NCI-H345 (cell line): Measurements from ENCODE around the gene SEC14L5.
"Not testable (repeated sequence)": the region's sequence is repeated elsewhere in the genome, so short reads cannot be mapped to it uniquely, and the experiment has no call there.

Experiments used
- DNase-seq: peaks from one replicate; lab custom pipeline; 2025; lab: John Stamatoyannopoulos, UW

Gene SEC14L5

DNA sequence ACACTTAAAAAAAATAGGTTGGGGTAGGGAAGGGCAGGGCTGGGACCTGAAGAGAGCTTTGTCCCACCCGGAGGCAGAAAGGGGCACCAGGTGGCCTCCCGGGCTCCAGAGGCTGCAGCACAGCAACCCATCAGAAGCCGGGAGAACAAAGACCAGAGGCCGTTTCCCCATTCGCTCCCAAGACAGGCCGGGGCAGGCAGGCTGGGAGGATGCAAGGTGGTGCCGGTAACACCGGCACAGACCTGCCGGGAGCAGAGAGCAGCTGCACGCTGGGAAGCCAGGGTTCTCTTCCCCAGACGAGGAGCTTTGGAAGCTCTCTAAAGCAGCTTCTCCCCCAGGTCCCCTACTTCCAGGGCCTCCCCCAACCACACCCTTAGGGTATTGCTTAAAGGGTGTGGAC is 26.7 kb upstream of the SEC14L5 start:
- DNase-seq = no peak

DNA sequence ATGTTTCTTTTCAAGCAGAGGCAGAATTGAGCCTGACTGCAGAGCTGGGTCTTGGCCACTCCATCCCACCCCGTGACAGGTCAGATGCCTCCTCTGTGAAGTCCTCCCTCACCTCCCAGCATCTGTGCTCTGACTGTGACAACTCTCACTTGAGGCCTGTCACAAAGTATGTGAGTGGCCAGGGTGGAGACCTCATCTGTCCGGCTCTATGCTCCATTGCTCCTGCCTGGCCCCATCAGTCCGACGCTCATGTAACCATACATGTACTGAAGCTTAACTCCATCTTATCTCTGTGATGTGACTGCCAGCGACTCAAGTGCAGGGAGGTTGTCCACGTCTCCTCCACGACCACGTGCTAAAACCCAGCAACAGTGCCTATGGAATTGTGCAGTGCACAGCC is 24.7 kb upstream of the SEC14L5 start:
- no peak for DNase-seq

DNA sequence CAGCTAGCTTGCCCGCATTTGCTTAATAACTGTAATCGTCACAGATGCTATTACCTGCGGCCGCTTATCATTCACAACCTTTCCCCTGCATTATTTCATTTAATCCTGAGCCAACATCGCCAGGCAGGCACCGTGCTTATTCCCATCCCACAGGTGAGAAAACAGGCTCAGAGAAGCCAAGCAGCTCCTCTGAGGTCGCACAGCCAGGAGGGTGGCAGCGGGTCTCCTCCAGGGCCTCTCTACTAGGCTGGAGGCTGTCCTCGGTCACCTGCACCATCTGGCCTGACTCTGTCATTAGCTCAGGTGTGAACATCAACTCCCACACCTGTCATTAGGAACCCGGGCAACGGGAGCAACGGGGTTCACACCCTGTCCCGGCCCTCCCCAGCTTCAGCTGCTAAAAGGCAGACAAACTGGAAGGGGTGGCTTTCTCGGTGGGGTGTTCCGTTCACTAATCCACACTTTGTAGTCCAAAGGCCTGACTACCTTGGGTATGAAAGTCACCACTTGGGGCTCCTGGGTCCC is 24.2 kb upstream of the SEC14L5 start:
- no peak for DNase-seq

DNA sequence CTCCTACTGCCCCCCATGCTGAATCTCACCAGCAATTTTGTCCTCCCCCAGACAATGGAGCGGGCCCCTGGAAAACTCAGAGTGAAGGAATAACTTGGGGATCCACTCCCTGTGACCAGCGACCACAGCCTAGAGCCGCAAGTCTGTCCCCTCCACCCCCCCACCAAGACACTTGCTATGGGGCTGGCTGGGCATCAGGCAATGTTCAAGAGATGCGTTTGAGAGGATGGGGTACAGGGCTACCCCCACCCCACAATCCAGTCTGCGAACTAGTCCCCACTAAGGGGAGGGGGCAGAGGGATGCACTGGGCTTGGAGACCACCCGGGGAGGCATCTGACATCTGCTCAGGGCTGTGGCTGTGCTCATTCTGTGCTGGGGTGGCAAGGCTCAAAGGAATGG is 23.5 kb upstream of the SEC14L5 start:
- DNase-seq = no peak

DNA sequence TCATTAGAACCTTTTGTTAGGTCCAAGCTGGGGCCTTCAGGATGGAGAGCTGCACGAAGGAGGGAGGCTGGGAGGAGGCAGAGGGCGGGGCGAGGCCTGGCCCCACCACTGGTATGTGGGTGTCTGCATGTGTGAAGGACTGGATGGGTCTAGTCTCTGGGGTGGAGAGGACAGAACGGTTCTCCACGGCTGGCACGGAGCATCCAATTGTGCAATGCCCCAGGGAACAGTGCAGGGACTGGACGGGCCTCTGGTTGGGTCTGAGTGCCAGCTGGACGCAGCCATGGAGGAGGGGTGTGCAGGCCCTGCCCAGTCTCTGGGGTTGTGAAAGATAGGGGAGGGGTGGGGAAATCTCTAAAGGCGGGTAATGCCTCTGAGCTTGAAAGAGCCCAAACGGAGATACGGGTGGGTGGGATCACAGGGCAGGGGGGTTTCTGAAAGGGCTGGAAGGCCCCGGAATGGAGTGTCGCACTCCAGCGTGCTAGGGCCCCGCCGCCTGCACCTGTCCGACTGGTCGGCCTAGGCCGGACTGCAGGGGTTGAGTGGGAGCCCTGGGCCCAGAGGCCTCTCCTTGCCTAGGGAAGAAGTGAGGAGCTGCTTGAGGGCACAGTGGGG is 22.8 kb upstream of the SEC14L5 start:
- DNase-seq = no peak

DNA sequence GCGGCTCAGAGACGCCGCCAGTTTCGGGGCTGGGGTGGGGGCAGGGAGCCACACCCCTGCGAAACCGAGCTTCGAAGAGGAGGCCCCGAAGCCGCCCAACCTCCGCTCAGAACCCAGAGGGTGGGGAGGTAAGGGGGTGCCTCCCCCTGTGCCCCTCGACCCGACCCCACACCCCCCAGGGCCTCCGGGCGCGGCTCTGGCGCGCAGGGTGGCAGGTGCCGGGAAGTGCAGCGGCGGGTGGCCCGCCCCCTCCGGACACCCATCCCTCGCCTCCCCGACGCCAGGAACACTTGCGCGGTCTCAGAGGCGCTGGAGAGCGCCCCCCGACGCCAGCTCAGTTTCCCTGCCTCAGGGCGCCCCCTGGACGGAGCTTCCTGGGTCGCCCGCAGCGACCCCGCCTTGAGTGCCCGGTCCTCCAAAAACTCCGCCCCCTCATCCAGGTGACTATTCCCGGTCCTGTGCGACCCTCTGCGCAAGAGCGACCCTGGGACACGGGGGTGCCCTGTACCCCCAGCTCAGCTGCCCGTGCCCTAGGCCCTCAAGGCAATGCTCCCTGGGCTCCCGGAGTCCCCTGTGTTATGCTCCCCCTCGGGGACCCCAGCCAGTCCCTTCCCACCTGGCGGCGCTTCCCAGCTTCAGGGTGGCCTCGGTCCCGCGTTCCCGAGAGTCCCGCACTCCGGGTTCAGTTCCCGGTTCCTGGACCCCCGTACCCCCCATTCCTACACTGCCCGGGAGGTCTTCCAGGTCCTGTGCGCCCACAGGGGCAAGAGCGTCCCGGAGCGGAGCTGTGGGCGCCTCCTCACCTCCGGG is 21.7 kb upstream of the SEC14L5 start:
- peak; percentile 58 for DNase-seq

DNA sequence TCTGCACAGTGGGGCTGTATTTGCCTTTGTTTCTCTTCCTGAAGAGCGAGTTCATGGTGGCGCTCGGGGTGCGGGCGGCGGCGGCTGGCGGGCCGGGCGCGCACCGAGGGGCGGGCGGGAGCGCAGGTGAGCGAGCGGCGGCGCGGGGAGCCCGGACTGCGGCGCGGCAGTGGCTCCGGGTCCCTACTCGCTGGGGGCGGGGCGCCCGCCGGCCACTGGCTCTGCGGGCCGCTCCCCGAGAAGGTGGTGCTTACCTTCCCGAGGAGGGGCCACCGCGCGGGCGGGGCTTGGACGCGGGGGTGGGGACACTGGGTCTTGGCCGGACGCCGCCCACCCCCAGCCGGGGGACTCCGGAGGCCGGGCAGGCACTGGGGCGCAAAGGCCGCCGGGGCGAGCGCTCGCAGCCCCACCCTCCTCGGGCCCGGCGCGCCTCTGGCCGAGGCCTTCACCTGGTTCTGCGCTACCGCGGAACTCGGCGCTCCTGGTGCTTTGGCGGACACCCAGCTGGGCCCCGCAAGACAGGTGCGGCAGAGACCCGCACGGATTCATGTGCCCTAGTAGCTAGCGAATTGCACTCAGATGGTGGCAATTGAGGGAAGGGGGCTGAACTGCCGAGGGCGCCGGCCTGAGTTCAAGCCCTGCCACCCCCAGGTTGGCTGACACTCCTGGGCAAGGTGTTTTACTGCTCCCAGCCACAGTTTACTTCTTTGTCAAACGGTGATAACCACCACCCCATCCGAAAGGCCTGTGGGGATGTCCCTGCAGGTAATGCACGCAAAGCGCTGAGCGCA is 20.9 kb upstream of the SEC14L5 start, which contains the start of gene PPL:
Gene PPL (minus strand): TSS at position 158 of the 791 bp plus-strand sequence. CDS start 103 bp downstream, at position 55.
- DNase-seq = peak; percentile 93

DNA sequence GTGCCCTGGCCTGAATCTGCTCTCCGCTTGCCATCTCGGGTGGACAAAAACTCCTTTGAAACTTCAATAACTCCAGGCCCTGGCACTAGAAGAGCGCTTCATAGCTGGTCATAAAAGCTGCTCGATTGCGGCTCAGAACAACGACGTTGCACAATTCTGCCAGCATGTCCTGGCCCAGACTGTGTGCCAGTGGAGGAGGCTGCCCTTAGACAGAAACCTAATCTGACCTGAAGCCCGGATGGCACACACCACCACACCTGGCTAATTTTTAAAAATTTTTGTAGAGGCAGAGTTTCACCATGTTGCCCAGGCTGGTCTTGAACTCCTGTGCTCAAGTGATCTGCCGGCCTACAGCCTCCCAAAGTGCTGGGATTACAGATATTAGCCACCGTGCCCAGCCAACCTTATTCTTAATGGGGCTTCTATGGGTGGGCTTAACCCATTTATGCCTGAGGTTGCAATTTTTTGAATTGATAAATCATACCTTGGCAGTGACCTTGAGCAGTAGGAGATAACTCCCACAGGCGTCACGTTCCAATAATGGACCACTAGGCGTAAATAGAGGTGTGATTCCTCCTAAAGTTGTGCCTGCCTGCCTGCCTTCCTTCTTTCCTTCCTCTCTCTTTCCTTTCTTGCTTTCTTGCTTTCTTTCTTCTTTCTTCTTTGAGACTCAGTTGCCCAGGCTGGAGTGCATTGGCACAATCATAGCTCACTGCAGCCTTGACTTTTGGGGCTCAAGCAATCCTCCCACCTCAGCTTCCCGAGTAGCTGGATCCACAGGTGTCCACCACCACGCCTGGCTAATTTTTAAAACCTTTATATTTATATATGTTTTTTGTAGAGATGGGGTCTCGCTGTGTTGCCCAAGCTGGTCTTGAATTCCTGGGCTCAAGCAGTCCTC is 20.1 kb upstream of the SEC14L5 start:
- DNase-seq = no peak

DNA sequence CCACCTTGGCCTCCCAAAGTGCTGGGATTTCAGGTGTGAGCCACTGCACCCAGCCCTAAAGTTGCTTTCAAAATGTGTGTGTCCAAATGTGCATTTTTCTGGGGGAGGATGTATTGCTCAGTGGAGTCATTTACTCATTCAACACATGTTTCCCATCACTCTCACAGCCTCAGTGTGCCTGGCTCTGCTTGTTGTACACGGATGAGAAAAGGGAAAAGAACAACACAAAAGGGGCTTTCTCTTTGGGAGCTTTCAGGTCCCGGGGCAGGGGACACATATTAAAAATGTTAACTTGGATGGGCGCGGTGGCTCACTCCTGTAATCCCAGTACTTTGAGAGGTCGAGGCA is 19.5 kb upstream of the SEC14L5 start:
- no peak for DNase-seq

DNA sequence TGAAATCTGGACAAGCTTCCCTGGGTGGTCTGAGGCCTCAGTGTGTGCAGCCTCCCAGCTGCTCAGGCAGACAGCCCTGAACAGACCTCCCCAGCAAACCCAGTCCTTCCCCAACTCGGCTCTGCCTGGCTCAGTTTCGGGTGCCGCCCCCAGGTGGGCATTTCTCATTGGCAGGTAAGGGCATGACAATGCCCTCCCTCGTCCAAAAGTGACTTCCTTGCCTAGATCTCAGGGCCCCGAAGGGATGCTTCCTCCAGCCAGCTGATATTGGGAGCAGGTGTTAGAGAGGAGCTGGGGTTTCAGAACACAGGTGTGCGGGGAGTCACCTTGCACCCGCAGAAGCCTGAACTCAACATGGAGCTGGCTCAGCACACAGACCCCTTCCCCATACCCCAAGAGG is 17.4 kb upstream of the SEC14L5 start:
- no peak for DNase-seq

DNA sequence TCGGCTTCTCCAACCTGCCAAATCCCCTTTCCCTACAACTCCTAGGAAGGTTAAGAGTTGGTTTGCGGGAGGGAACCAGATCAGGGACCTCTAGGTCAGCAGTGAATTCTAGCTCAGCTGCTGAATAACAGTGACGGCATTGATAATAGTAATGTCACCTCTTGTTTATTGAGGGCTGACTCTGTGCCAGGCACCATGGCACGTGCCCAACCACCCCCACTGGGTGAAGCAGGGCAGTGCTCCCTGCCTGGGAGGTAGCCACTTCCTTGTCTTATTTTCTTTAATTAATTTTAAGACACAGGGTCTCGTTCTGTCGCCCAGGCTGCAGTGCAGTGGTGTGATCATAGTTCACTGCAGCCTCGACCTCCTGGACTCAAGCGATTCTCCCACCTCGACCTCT is 15.6 kb upstream of the SEC14L5 start:
- DNase-seq = no peak

DNA sequence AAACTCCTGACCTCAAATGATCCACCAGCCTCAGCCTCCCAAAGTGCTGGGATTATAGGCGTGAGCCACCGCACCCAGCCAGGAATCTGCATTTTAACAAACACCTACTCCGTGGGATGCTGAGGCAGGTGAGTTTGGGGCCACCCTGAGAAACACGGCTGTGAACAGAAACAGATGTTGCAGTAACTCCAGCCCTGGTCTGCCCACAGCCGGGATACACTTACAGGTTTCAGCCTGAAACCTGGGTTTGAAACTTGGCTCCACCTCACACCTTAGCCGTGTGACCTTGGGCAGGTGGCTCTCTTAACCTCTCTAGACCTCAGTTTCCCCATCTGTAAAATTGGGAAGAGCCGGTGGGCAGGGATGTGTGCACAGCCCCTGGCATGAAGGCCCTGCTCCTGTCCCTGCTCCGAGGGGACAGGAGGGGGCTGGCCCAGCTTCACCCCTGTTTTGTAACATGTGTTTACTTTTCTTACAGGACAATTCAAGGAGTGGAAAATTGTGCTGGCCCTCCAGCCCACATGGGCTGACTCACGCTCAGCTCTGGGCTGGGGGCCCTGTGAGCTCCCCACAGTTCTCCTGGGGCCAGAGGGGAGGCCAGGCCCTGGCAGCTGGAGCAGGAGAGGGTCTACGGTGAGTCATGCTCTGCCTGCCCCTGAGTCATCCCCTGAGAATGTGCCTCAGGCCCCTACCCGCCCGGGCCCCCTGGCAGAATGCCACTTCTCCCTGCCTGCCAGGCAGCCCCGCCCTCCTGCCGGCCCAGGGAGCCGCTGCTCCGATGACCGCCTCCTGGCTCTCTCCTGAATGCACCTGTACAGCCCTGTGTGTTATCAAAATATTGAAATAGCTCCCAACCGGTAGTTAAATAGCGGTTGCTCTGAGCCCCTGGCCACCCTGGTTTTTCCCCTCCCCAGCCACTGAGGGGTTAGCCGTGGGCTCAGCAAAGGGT is 13.5 kb upstream of the SEC14L5 start:
- DNase-seq = peak; percentile 96

DNA sequence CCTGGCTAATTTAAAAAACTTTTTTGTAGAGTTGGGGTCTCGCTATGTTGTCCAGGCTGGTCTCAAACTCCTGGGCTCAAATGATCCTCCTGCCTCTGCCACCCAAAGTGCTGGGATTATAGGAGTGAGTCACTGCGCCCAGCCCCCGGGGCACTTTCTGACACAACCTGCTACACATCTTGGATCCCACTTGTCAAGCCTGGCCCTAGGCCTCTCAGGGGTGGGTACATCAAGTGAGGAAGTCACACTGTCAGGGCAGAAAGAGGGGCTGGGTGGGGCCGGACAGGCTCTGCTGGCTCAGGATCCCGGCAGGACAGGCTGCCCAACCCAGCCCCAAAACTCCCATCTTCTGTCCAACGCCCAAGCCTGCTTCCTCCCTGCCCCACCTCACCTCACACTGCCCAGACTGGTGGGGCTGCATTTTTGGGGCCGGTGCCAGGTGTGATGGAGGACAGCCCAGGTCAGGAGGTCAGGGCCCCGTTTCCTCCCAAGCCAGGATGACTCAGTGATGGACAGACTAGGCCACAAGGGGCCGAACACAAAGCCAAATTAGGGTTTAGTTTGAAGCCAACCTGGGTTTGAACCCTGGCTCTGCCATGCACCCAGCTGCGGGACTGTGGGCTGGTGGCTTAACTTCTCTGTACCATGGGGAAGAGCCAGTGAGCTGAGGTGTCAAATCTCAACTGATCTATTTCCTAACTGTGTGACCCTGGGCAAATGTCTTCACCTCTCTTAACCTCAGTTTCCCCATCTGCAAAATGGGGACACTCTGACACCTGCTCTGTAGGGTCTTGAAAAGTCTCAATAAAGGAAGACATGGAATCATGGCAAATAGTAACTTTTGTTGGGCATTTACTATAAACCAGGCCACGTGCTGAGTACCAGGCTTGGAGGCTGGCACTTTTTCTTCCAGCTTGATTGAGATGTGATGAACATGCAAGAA is 12.3 kb upstream of the SEC14L5 start:
- DNase-seq = no peak

DNA sequence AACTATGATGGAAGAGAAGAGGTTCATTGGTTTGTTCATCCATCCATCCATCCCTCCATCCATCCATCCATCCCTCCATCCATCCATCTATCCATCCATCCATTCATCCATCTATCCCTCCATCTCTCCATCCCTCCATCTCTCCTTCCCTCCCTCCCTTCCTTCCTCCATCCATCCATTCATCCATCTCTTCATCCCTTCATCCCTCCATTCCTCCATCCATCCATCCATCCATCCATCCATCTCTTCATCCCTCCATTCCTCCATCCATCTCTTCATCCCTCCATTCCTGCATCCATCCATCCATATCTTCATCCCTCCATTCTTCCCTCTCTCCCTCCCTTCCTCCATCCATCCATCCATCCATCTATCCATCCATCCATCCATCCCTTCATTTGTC is 11.2 kb upstream of the SEC14L5 start:
- no peak for DNase-seq

DNA sequence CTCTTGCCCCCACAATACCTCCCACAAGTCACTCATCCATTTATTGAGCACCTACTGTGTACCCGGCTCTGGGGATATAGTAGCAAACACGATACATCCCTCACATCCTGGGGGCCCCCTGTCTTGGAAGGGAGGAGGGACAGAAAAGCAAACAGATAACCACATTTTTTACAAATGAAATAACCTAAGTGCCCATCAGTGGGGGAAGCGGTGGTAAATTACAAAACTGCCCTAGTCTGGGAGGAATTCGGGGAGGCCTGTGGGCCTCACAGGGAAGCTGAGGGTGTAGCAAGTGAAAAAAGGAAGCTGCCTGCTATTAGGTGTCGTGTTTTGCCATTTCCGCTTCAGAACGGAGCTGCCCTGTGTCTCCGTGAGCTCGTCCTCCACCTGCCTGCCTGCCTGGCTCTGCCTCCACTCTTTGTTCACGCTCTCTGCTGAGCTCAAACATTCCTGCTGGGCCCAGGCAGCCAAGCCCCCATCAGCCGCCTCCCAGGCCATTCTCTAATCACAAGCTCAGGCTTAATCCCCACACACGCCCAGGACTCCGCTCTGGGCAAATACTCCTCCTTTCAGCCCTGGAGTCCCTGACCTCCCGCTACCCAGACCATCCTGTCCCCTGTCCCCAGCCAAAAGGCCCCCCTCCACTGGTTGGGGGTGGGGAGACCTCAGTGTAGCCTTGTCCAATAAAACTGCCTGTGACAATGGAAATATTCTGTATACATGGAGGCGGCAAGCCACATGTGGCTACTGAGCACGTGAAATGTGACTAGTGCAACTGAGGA is 10.2 kb upstream of the SEC14L5 start:
- peak; percentile 90 for DNase-seq

DNA sequence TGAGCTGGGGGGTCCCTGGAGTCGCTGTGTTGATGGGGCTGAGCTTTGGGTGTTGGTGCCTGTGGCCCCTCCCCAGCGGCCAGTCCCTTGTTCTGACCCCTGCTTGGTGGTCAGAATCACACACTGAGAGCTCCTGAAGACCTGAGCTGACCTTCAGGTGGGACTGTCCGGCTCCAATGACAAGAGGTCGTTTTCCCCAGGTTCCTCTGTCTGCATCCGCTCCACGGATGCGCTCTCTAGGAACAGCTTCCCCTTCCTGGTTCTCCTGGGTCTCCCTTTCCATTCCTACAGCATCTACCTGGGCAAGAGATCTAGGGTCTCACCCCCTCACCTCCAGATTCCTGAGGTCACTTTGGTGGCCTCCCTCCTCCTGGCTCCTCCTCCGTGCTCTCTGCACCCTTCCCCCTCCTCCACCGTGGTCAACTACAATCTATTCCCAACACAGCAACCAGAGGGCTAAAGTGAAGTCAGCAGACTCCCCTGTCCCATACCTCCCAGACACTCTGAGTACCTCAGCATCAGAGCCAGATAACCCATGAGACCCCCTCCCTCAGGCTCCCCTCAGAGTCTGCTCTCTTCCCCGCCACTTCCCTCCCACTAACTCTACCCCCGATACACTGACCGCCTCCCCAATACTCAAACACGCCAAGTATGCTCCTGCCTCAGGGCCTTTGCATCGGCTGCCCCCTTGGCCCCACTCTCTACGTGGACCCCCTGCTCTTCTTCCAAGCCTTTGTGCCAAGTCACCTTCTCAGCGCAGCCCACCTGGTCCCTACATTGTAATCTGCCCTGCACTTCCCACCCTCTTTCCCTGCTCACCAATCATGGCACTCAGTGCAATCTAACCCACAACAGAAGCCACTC is 9.0 kb upstream of the SEC14L5 start:
- no peak for DNase-seq

DNA sequence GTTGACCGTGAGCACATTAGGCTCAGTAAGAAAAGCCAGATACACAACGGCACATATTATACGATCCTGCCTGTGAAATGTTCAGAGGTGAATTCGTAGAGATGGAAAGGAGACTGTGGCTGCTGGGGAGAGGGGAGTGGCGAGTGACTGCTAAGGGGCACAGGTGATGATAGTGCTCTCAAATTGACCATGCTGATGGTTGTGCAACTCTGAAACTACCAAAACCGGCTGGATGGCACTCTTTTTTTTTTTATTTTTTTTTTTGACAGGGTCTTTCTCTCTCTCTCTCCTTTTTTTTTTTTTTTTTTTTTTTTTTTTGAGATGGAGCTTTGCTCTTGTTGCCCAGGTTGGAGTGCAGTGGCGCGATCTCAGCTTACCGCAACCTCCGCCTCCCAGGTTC is 8.1 kb upstream of the SEC14L5 start:
- no peak for DNase-seq

DNA sequence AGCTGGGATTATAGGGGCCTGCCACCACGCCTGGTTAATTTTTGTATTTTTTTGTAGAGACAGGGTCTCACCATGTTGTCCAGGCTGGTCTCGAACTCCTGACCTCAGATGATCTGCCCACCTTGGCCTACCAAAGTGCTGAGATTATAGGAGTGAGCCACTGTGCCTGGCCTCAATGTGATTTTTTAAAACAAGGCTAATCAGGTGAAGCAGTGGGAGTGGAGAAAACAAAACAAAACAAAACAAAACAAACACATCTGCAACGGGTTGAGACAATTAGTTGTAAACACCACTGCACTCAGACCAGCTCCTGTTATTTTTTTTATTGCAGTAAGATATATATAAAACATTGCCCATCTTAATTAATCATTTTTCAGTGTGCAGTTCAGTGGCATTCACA is 6.5 kb upstream of the SEC14L5 start:
- DNase-seq = not testable (repeated sequence)
